Mucosa of rectum (tissue), 2 donors: ENCODE results near the gene FAM193B.

Experiments used
- H3K27ac ChIP-seq, 2 donors: one replicate each; pipeline ENCODE4 v1.7.0; 2013; ENCODE audit warnings: inconsistent platforms in 2 of 2, low read depth in 2 of 2, low read length in 2 of 2
- H3K27me3 ChIP-seq, 2 donors: one replicate each; pipeline ENCODE4 v1.7.0; 2013; ENCODE audit warnings: low read length in 2 of 2; ENCODE audit not compliant: control insufficient read depth in 2 of 2, insufficient read depth in 2 of 2
- H3K36me3 ChIP-seq, 2 donors: one replicate each; pipeline ENCODE4 v1.7.0; 2013; ENCODE audit warnings: low read length in 2 of 2; ENCODE audit not compliant: control insufficient read depth in 2 of 2, insufficient read depth in 2 of 2
- H3K4me1 ChIP-seq, 2 donors: one replicate each; pipeline ENCODE4 v1.7.0; 2013; ENCODE audit warnings: low read length in 2 of 2, mild to moderate bottlenecking in 1 of 2; ENCODE audit not compliant: control insufficient read depth in 2 of 2, insufficient read depth in 2 of 2
- H3K4me3 ChIP-seq, 2 donors: one replicate each; pipeline ENCODE4 v1.7.0; 2013; ENCODE audit warnings: low read length in 2 of 2
- H3K9ac ChIP-seq, 2 donors: one replicate each; pipeline ENCODE4 v1.7.0; 2013; ENCODE audit warnings: low read length in 2 of 2, low read depth in 1 of 2, mild to moderate bottlenecking in 1 of 2
- H3K9me3 ChIP-seq, 2 donors: one replicate each; pipeline ENCODE4 v1.7.0; 2013; ENCODE audit warnings: low read length in 2 of 2; ENCODE audit not compliant: control insufficient read depth in 2 of 2
- donor health status: healthy.
- donor health status: Normal muscosa, but diverticular disease.

Gene FAM193B

GRCh38 chr5:177504086-177505056, 50.0 kb downstream of the FAM193B start:
- Histone ChIP-seq H3K4me3 (no peak overlapping the region), H3K9ac (no peak overlapping the region), H3K27me3 (no peaks in the 10 kb centered on the region), H3K9me3 (no peaks in the 10 kb centered on the region), H3K4me1 (peaks cover 0 to 6% of the 10 kb centered on the region in 2 donors), H3K36me3 (no peaks in the 10 kb centered on the region), H3K27ac (no peak overlapping the region)

GRCh38 chr5:177503351-177504085, 50.8 kb downstream of the FAM193B start:
- Histone ChIP-seq H3K27ac (no peak overlapping the region), H3K9me3 (no peaks in the 10 kb centered on the region), H3K4me3 (no peak overlapping the region), H3K4me1 (peaks cover 0 to 7% of the 10 kb centered on the region in 2 donors), H3K36me3 (no peaks in the 10 kb centered on the region), H3K9ac (no peak overlapping the region), H3K27me3 (peaks cover 3 to 4% of the 10 kb centered on the region in 2 donors)

- Histone ChIP-seq H3K4me3 (no peak overlapping the region), H3K36me3 (no peaks in the 10 kb centered on the region), H3K9ac (no peak overlapping the region), H3K9me3 (no peaks in the 10 kb centered on the region), H3K27ac (no peak overlapping the region), H3K4me1 (peaks cover 3 to 13% of the 10 kb centered on the region in 2 donors), H3K27me3 (peaks cover 9% of the 10 kb centered on the region in 2 donors)
These were observed 51.5 kb downstream of the FAM193B start for GRCh38 chr5:177502886-177503285.

- Histone ChIP-seq H3K4me1 (peaks cover 3 to 15% of the 10 kb centered on the region in 2 donors), H3K4me3 (no peak overlapping the region), H3K27ac (no peak overlapping the region), H3K36me3 (no peaks in the 10 kb centered on the region), H3K9me3 (no peaks in the 10 kb centered on the region), H3K27me3 (peaks cover 9% of the 10 kb centered on the region in 2 donors), H3K9ac (no peak overlapping the region)
These were observed 52.3 kb downstream of the FAM193B start for GRCh38 chr5:177501874-177502678.

GRCh38 chr5:177500685-177501522, 53.5 kb downstream of the FAM193B start:
- Histone ChIP-seq H3K27me3 (peaks cover 9% of the 10 kb centered on the region in 2 donors), H3K9ac (no peak overlapping the region), H3K4me1 (peaks cover 8 to 18% of the 10 kb centered on the region in 2 donors), H3K4me3 (no peak overlapping the region), H3K36me3 (no peaks in the 10 kb centered on the region), H3K9me3 (no peaks in the 10 kb centered on the region), H3K27ac (no peak overlapping the region)

- Histone ChIP-seq H3K27ac (no peak overlapping the region), H3K4me3 (no peak overlapping the region), H3K9ac (no peak overlapping the region), H3K27me3 (peaks cover 9% of the 10 kb centered on the region in 2 donors), H3K4me1 (peaks cover 16 to 28% of the 10 kb centered on the region in 2 donors), H3K36me3 (no peaks in the 10 kb centered on the region), H3K9me3 (no peaks in the 10 kb centered on the region)
These were observed 54.5 kb downstream of the FAM193B start for GRCh38 chr5:177499842-177500241.

GRCh38 chr5:177498013-177498787, 56.2 kb downstream of the FAM193B start:
- Histone ChIP-seq H3K27ac (peak overlapping the region; percentile 22 to 87), H3K36me3 (no peaks in the 10 kb centered on the region), H3K4me3 (peak overlapping the region; percentile 67 to 68), H3K9ac (peak overlapping the region; percentile 10 to 38), H3K4me1 (peaks cover 25 to 34% of the 10 kb centered on the region in 2 donors), H3K27me3 (peaks cover 9% of the 10 kb centered on the region in 2 donors), H3K9me3 (no peaks in the 10 kb centered on the region)

GRCh38 chr5:177497292-177498012, 56.9 kb downstream of the FAM193B start, which contains the start of gene PDLIM7:
TSS of gene PDLIM7 (minus strand) at chr5:177497604. CDS start at chr5:177496512, 1,092 bp downstream.
- peak within 1 kb of the TSS; percentile 86 to 87 for H3K27ac ChIP-seq
- H3K9ac ChIP-seq, result peak within 1 kb of the TSS; percentile 32 to 61
- peaks cover 25 to 38% of the 10 kb centered on the region in 2 donors for H3K4me1 ChIP-seq
- H3K36me3 ChIP-seq, result no peaks in the 10 kb centered on the region
- H3K27me3 ChIP-seq, result peaks cover 9% of the 10 kb centered on the region in 2 donors
- H3K4me3 ChIP-seq, result peak within 1 kb of the TSS; percentile 67 to 68
- H3K9me3 ChIP-seq, result no peaks in the 10 kb centered on the region
